Naive thymus-derived CD8-positive, alpha-beta T cell (primary cell): ENCODE measurements around the gene MRPL53. TPM values are rescaled to one million over a fixed set of nuclear protein-coding genes. Genes with fewer than 3 reads are reported as not detected.

Experiments used
- ATAC-seq, 2 donors: fragments of 150-1000 bp; cut with Tn5 transposase in 1 of 2; sonication (Bioruptor Pico), chemical (Tn5 transposase) in 1 of 2; 1 replicate in 1 of 2; 2 replicates in 1 of 2; pipeline ENCODE4 v1.10.0; 2021; ENCODE audit warnings: mild to moderate bottlenecking in 2 of 2, moderate library complexity in 2 of 2
- POLR2A ChIA-PET: fragments of 350-600 bp; sonication (Branson Sonifier 250); formaldehyde crosslinking; loops from one replicate; lab custom pipeline; 2021; ENCODE audit warnings: antibody characterized with exemption; lab: Charles Lee
- DNase-seq, 10 donors: peaks; one replicate each; pipeline versions ENCODE4 v3.0.0 to v3.0.0-alpha.2; 2020 to 2022
- H3K27ac Mint-ChIP-seq, 10 donors: one replicate each; pipeline ENCODE4 v1.8.0; 2020 to 2022; ENCODE audit warnings: mild to moderate bottlenecking in 10 of 10, mixed read lengths in 10 of 10, moderate library complexity in 4 of 10, inconsistent platforms in 1 of 10
- H3K27me3 Mint-ChIP-seq, 5 donors: one replicate each; pipeline ENCODE4 v1.8.0; 2021 to 2022; ENCODE audit warnings: mixed read lengths in 5 of 5
- H3K36me3 Mint-ChIP-seq, 3 donors: one replicate each; pipeline ENCODE4 v1.8.0; 2020 to 2022; ENCODE audit warnings: mixed read lengths in 3 of 3, mild to moderate bottlenecking in 2 of 3, inconsistent platforms in 1 of 3
- H3K4me1 Mint-ChIP-seq, 4 donors: one replicate each; pipeline ENCODE4 v1.8.0; 2021 to 2022; ENCODE audit warnings: mixed read lengths in 4 of 4
- H3K4me3 Mint-ChIP-seq, 10 donors: one replicate each; pipeline ENCODE4 v1.8.0; 2020 to 2022; ENCODE audit warnings: mild to moderate bottlenecking in 10 of 10, mixed read lengths in 10 of 10, moderate library complexity in 6 of 10, inconsistent platforms in 1 of 10
- H3K9me3 Mint-ChIP-seq, 9 donors: one replicate each; pipeline ENCODE4 v1.8.0; 2020 to 2022; ENCODE audit warnings: mixed read lengths in 9 of 9, mild to moderate bottlenecking in 3 of 9, inconsistent platforms in 1 of 9, moderate library complexity in 1 of 9
- polyA plus RNA-seq, 3 donors: library from polyadenylated mRNA; unstranded; fragments of 300-500 nt; fragmentation: Illumina TruSeq; gene quantifications; one replicate each; pipeline ENCODE4 v1.2.3, GENCODE V29; 2021
- total RNA-seq, 8 experiments: library from RNA in 2 of 8; stranded (reverse) in 2 of 8; gene quantifications; one replicate each; pipeline ENCODE4 v1.2.3 and lab custom pipeline; 2021 to 2026

MRPL53 gene
- total and polyA plus RNA-seq, 5 experiments from 2014 or later: 72.0 to 171 (median 148) TPM

- POLR2A ChIA-PET: interaction anchor here (0.9 to 2.7 kb wide), 4 partner anchors 8 to 52 kb away, joined by 3 to 18 read pairs (median 6); partner anchors contain the start of genes AUP1, CCDC142, HTRA2 and TTC31
- Mint-ChIP-seq H3K4me1 (peaks cover 18 to 42% (median 38%) of the 10 kb centered on the region in 4 donors), H3K36me3 (peaks cover 5 to 23% (median 16%) of the 10 kb centered on the region in 3 donors), H3K4me3 (no peak overlapping the region), H3K9me3 (peaks cover 0 to 1% (median 0%) of the 10 kb centered on the region in 9 donors), H3K27ac (peak overlapping the region in 1 of 10 donors; percentile 10), H3K27me3 (peaks cover 8 to 52% (median 33%) of the 10 kb centered on the region in 5 donors)
- no peak for DNase-seq
- ATAC-seq: no peak
These were observed 37.8 kb upstream of the MRPL53 start for GRCh38 chr2:74510272-74510671.

- Mint-ChIP-seq H3K27ac (peak overlapping the region; percentile 98 to 100 (median 100)), H3K4me3 (peak overlapping the region; percentile 95 to 100 (median 99)), H3K4me1 (peaks cover 17 to 55% (median 50%) of the 10 kb centered on the region in 4 donors), H3K9me3 (peaks cover 0 to 9% (median 0%) of the 10 kb centered on the region in 9 donors), H3K36me3 (peaks cover 15 to 36% (median 31%) of the 10 kb centered on the region in 3 donors), H3K27me3 (peaks cover 17 to 64% (median 41%) of the 10 kb centered on the region in 5 donors)
- POLR2A ChIA-PET: interaction anchor here (1.1 to 2.9 kb wide), 7 partner anchors 9 to 50 kb away, joined by 3 to 17 read pairs (median 5); partner anchors contain the start of genes CCDC142, MOGS, TTC31 and WBP1
- peak; percentile 3 to 11 for ATAC-seq
- no peak for DNase-seq
These were observed 35.5 kb upstream of the MRPL53 start for GRCh38 chr2:74507926-74508520.

GRCh38 chr2:74507145-74507925, 34.9 kb upstream of the MRPL53 start, which contains the start of gene PCGF1:
Gene PCGF1, minus strand, starts transcription at chr2:74507695. Its CDS starts 27 bp downstream, at chr2:74507668.
- peaks cover 0 to 9% (median 0%) of the 10 kb centered on the region in 9 donors for H3K9me3 Mint-ChIP-seq
- peak within 1 kb of the TSS; percentile 98 to 100 (median 100) for H3K27ac Mint-ChIP-seq
- H3K36me3 Mint-ChIP-seq: peaks cover 15 to 36% (median 31%) of the 10 kb centered on the region in 3 donors
- DNase-seq (peak; percentile 92 to 100 (median 98)), ATAC-seq (peak; percentile 88 to 95)
- peaks cover 16 to 58% (median 54%) of the 10 kb centered on the region in 4 donors for H3K4me1 Mint-ChIP-seq
- H3K27me3 Mint-ChIP-seq: peaks cover 14 to 64% (median 39%) of the 10 kb centered on the region in 5 donors
- H3K4me3 Mint-ChIP-seq: peak within 1 kb of the TSS; percentile 95 to 100 (median 99)
- POLR2A ChIA-PET: interaction anchor here (0.6 to 2.9 kb wide), 13 partner anchors 9 to 1330 kb away, joined by 3 to 17 read pairs (median 3); partner anchors contain the start of genes AUP1, CCDC142, HTRA2 and MOGS

GRCh38 chr2:74505448-74506246, 33.2 kb upstream of the MRPL53 start:
- H3K9me3 Mint-ChIP-seq: peaks cover 0 to 9% (median 0%) of the 10 kb centered on the region in 9 donors
- DNase-seq (no peak), ATAC-seq (no peak)
- peaks cover 14 to 68% (median 43%) of the 10 kb centered on the region in 5 donors for H3K27me3 Mint-ChIP-seq
- peak overlapping the region in 1 of 10 donors; percentile 44 for H3K27ac Mint-ChIP-seq
- H3K4me3 Mint-ChIP-seq: peak overlapping the region in 9 of 10 donors; percentile 4 to 60 (median 33)
- POLR2A ChIA-PET: interaction anchor here (1.0 to 2.5 kb wide), 7 partner anchors 10 to 83 kb away, joined by 3 to 17 read pairs (median 5); partner anchors contain the start of genes AUP1, CCDC142, DOK1 and HTRA2
- H3K36me3 Mint-ChIP-seq: peaks cover 15 to 36% (median 31%) of the 10 kb centered on the region in 3 donors
- H3K4me1 Mint-ChIP-seq: peaks cover 22 to 65% (median 61%) of the 10 kb centered on the region in 4 donors

GRCh38 chr2:74504591-74504990, 32.1 kb upstream of the MRPL53 start:
- H3K27me3 Mint-ChIP-seq: peaks cover 15 to 77% (median 42%) of the 10 kb centered on the region in 5 donors
- POLR2A ChIA-PET: interaction anchor here (0.7 to 2.5 kb wide), 9 partner anchors 9 to 84 kb away, joined by 3 to 9 read pairs (median 4); partner anchors contain the start of genes AUP1, DOK1, HTRA2 and MRPL53
- no peak for ATAC-seq
- peaks cover 22 to 74% (median 67%) of the 10 kb centered on the region in 4 donors for H3K4me1 Mint-ChIP-seq
- no peak for DNase-seq
- H3K36me3 Mint-ChIP-seq: peaks cover 15 to 36% (median 31%) of the 10 kb centered on the region in 3 donors
- H3K27ac Mint-ChIP-seq: peak overlapping the region in 1 of 10 donors; percentile 71
- peaks cover 0 to 9% (median 0%) of the 10 kb centered on the region in 9 donors for H3K9me3 Mint-ChIP-seq
- peak overlapping the region in 9 of 10 donors; percentile 21 to 75 (median 57) for H3K4me3 Mint-ChIP-seq

- Mint-ChIP-seq H3K27ac (no peak overlapping the region), H3K27me3 (peaks cover 20 to 84% (median 45%) of the 10 kb centered on the region in 5 donors), H3K4me1 (peaks cover 26 to 79% (median 73%) of the 10 kb centered on the region in 4 donors), H3K36me3 (peaks cover 15 to 36% (median 31%) of the 10 kb centered on the region in 3 donors), H3K4me3 (peak overlapping the region; percentile 57 to 80 (median 68)), H3K9me3 (peaks cover 0 to 9% (median 0%) of the 10 kb centered on the region in 9 donors)
- DNase-seq: no peak
- ATAC-seq: no peak
- POLR2A ChIA-PET: interaction anchor here (0.6 to 2.5 kb wide), 11 partner anchors 8 to 85 kb away, joined by 3 to 9 read pairs (median 3); partner anchors contain the start of genes AUP1, CCDC142, HTRA2 and MRPL53
These were observed 31.3 kb upstream of the MRPL53 start for GRCh38 chr2:74503506-74504475.

GRCh38 chr2:74502720-74503505, 30.4 kb upstream of the MRPL53 start:
- DNase-seq: peak in 5 of 10 donors; percentile 18 to 43 (median 31)
- no peak overlapping the region for H3K27ac Mint-ChIP-seq
- ATAC-seq: no peak

GRCh38 chr2:74502147-74502719, 29.8 kb upstream of the MRPL53 start:
- Mint-ChIP-seq H3K4me3 (peak overlapping the region; percentile 60 to 81 (median 72)), H3K36me3 (peaks cover 15 to 32% (median 28%) of the 10 kb centered on the region in 3 donors), H3K27me3 (peaks cover 20 to 94% (median 52%) of the 10 kb centered on the region in 5 donors), H3K27ac (peak overlapping the region in 2 of 10 donors; percentile 31 to 43), H3K4me1 (peaks cover 23 to 76% (median 72%) of the 10 kb centered on the region in 4 donors), H3K9me3 (peaks cover 0 to 8% (median 0%) of the 10 kb centered on the region in 9 donors)
- ATAC-seq (no peak), DNase-seq (no peak)
- POLR2A ChIA-PET: interaction anchor here (2.0 kb wide), 2 partner anchors 10 to 19 kb away, joined by 5 read pairs; partner anchors contain the start of genes CCDC142 and TTC31

More at GRCh38 chr2:74502720-74503505, 30.4 kb upstream of the MRPL53 start:
- H3K27me3 Mint-ChIP-seq: peaks cover 20 to 92% (median 51%) of the 10 kb centered on the region in 5 donors
- H3K4me3 Mint-ChIP-seq: peak overlapping the region; percentile 60 to 81 (median 72)
- peaks cover 24 to 79% (median 73%) of the 10 kb centered on the region in 4 donors for H3K4me1 Mint-ChIP-seq
- POLR2A ChIA-PET: interaction anchor here (0.6 to 2.5 kb wide), 7 partner anchors 10 to 52 kb away, joined by 3 to 9 read pairs (median 4); partner anchors contain the start of genes AUP1, CCDC142, HTRA2 and MRPL53
- peaks cover 15 to 36% (median 31%) of the 10 kb centered on the region in 3 donors for H3K36me3 Mint-ChIP-seq
- H3K9me3 Mint-ChIP-seq: peaks cover 0 to 9% (median 0%) of the 10 kb centered on the region in 9 donors
